NCI-H1092 treated with DMSO at 0.1 percent for 48 hours (cell line): ENCODE data around the gene SIK3.

Source experiments
- DNase-seq: peaks from one replicate; lab custom pipeline; 2025; lab: John Stamatoyannopoulos, UW

The SIK3 gene

GRCh38 chr11:116969694-116970093 lies 128.5 kb downstream of the SIK3 start:
- no peak for DNase-seq

GRCh38 chr11:116964269-116964668 lies 134.0 kb downstream of the SIK3 start:
- no peak for DNase-seq

DNA sequence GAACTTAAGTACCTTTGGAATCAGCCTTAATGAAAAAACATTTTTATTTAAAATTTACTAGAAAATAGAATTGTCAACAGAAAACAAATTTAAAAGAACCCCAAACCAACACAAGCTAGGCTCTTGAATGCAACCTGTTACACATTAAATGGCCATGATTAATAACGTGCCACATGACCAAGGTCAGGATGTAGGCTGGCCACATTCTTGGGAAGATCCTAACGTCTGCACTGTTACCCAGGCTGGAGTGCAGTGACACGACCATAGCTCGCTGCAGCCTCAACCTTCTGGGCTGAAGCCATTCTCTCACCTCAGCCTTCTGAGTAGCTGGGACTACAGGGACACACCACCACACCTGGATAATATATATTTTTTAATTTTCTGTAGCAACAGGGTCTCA lies 134.4 kb downstream of the SIK3 start:
- no peak for DNase-seq

- no peak for DNase-seq
These were observed 136.1 kb downstream of the SIK3 start for GRCh38 chr11:116962108-116962507.

- DNase-seq = no peak
These were observed 137.3 kb downstream of the SIK3 start for GRCh38 chr11:116960930-116961329.

DNA sequence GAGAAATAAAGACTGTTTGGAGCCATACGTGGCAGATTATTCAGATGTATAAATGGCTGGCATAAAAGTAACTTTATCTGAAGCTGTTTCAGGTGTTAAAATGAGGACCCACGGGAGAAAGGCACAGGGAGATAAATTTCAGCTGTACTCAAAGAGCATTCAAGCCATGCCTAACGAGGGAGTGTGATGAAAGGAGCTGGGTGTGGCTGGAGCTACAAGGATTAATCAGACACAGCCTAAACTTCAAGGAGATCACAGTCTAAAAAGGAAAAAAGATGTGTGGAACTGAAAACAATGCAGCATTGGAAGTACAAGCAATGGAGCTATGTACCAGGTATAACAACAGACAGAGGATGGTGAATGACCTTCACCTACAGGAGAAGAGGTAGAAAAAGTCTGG lies 140.0 kb downstream of the SIK3 start:
- DNase-seq = no peak

GRCh38 chr11:116955949-116956348 lies 142.3 kb downstream of the SIK3 start:
- DNase-seq = no peak

DNA sequence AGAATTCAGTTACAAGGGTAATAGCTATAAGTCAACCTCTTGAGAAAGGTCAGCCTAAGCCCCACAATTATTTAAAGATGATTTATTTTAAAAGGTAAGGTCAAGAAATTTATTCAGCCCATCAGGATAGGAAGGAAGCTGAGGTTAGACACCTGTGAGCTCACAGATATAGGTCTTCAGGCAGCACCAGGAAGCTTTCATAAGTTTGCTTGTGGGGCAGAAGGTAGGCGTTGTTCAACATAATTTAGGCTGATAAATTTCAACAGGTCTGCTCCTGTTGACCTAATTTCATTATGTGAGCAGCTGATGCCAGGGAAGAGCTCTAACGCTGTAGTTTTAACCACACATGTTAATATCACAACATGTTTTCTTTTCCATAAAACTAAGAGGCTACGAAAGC lies 142.7 kb downstream of the SIK3 start:
- no peak for DNase-seq

- DNase-seq = no peak
These were observed 144.5 kb downstream of the SIK3 start for GRCh38 chr11:116953530-116954285.

DNA sequence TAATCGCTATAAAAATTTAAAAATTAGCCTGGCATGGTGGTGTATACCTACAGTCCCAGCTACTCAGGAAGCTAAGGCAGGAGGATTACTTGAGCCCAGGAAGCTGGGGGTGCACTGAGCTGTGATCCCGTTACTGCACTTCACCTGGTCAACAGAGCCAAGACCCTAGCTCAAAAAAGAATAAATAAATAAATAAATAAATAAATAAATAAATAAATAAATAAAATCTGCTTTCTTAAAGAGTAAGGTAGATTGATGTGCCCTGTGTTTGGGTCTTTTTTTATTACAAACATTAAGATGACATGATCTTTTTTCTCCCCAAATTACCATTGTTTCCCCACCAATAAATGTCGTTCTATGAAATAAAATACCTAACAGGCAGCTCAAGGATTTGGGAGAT lies 146.5 kb downstream of the SIK3 start:
- no peak for DNase-seq

DNA sequence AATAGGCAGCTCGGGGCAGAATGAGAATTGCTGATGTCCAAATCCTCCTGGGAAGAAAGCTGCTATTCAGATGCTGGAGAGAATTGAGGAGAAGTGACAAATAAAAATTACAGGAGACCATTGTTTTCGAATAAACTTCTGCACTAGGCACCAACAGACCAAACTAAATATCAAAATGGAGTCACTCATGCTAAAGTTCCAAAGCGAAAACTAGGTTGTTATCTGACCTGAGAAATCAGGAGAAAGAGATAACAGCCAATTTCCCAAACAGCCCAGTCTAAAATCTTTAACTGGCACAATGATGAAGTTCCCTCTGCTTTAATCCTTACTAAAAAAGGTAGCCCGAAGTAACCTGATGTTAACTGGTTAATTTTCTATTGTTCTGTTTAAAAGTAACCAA lies 148.0 kb downstream of the SIK3 start:
- no peak for DNase-seq

GRCh38 chr11:116948391-116948790 lies 149.8 kb downstream of the SIK3 start:
- DNase-seq = no peak

DNA sequence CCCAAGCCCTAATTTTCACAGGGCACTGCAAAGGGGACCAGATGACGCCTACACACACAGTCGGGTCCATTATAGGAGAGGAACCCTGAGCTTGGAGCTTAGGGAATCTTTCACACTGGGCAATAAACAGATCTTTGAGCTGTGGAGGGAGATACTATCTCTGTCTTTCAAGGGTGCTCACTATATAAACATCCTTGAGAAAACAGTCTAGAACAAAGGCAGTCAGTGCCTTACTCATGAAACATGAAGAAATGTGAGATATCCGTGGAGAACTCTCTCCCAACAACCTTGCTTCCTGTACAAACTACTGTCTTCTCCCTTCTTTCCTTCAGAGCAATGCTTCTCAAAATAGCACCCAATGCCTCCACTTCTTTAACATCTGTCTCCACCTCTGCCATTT lies 151.8 kb downstream of the SIK3 start:
- DNase-seq = no peak

DNA sequence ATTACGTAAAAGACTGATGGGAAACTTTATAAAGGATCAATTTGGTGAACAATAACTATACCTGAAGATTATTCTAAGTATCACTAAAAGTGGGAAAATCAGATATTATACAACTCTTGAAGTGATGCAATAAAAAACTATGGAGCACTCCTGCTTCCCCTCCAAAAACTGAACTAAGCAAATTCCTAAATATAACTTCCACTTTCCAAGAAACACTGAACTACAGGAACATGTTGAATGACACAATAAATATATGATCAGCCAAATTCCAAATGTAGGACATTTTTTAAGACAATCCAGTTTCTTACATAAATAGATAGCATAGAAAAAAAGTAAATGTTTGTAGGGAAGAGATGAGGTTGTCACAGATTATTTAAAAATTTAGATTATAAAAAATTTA lies 158.7 kb downstream of the SIK3 start:
- DNase-seq = no peak

GRCh38 chr11:116938471-116939070 lies 159.7 kb downstream of the SIK3 start:
- no peak for DNase-seq

GRCh38 chr11:116936754-116937446 lies 161.3 kb downstream of the SIK3 start:
- no peak for DNase-seq

DNA sequence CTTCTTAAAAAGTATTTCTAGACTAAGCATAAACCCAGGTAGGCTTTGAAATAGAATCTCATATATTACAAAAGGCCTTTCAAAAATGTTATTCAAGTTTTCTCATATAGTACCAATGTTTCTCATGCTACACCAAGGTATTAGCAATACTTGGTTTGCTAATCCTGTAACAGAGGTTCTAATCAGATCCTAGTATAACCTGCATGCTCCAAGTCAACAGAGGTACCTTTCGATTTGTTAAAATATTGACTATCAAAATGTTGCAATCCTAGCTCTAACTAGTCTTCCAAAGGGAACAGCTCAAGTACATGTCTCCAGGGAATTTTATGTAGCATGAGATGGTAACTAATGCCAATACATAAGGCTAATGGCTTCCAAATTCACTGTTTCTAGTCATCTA lies 162.7 kb downstream of the SIK3 start:
- DNase-seq = no peak

- DNase-seq = no peak
These were observed 163.1 kb downstream of the SIK3 start for GRCh38 chr11:116935089-116935488.

DNA sequence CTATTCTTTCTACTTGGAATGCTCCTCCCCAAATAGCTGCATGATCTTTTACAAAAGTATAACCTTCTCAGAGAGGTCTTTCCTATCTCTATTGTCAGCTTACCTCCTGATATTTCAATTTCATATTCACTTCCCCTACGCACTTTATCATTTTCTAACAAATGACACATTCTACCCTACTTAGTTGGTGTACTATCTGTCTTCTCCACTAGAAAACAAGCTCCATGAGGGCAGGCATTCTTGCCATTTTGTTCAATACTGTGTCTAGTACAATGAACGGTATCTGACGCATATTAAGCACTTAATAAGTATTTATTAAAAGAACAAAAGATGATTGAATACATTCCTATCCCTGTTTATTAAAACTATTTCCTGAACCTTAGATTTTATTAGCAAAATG lies 164.3 kb downstream of the SIK3 start:
- DNase-seq = no peak

DNA sequence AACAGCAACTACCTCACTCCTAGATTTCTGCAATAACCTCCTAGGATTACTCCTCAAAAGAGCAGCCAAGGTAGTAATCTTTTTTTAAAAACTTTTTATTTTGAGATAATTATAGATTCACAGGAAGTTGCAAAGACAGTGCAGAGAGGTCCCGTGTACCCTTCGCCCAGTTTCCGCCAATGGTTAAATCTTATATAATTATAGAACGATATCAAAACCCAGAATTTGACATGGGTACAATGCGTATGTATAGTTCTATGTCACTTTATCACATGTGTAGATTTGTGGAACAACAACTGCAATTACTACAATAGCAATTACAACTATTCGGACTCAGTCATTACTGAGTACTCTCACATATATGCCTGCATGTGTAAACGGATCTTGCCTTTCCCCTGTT lies 166.0 kb downstream of the SIK3 start:
- DNase-seq = no peak

- no peak for DNase-seq
These were observed 166.8 kb downstream of the SIK3 start for GRCh38 chr11:116931206-116931953.

DNA sequence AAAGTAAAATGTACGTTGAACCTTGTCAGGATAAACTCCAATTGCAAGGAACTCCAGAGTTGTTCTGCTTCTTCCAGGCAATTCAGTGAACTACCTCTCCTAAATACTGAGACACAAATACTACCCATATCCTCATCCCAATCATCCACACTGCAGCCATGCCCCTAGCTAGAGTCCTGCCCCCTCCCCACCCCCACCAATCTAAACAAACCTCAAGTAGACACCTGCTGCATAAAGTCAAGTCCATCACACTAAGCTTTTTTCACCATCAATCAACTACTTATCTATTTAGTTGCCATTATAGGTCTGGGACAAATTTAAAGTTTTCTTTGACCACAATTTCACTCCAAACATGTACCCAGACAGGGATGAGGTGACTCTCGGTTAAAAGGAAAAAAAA lies 167.6 kb downstream of the SIK3 start:
- DNase-seq = no peak

- DNase-seq = no peak
These were observed 168.1 kb downstream of the SIK3 start for GRCh38 chr11:116930177-116930576.
